Measurements from ENCODE around the gene PNPLA6.
"Not testable (repeated sequence)": the region's sequence is repeated elsewhere in the genome, so short reads cannot be mapped to it uniquely, and the experiment has no call there.

Gene PNPLA6

GRCh38 chr19:7561325-7561724 is 25.8 kb downstream of the PNPLA6 start:
- Histone ChIP-seq H3K4me3 (ENCODE audit: control insufficient read depth in 1 of 7, extremely low read depth in 1 of 7, insufficient read depth in 4 of 7, low read depth in 2 of 7, low read length in 6 of 7) (no peak overlapping the region), H3K27ac (ENCODE audit: insufficient read depth in 1 of 2, low read depth in 1 of 2, low read length in 2 of 2, poor library complexity in 1 of 2, severe bottlenecking in 2 of 2) (no peak overlapping the region), H3K9me3 (ENCODE audit: control extremely low read depth in 1 of 5, control insufficient read depth in 4 of 5, insufficient read depth in 2 of 5, low read depth in 1 of 5, low read length in 4 of 5) (peaks cover 0 to 3% (median 0%) of the 10 kb centered on the region in 5 experiments), H3K36me3 (ENCODE audit: control insufficient read depth in 4 of 4, insufficient read depth in 4 of 4, low read length in 3 of 4) (peaks cover 2 to 38% (median 24%) of the 10 kb centered on the region in 4 experiments), H3K27me3 (replicated peaks in 2 of 5; ENCODE audit: control insufficient read depth in 4 of 5, insufficient read depth in 5 of 5, low read length in 4 of 5) (no peaks in the 10 kb centered on the region), H3K4me1 (ENCODE audit: control extremely low read depth in 1 of 4, control insufficient read depth in 4 of 4, insufficient read depth in 4 of 4, low read length in 3 of 4) (no peaks in the 10 kb centered on the region)
- DNase-seq: no peak
- 100% methylated on average over 12 of the region's 17 CpGs for WGBS (ENCODE audit: insufficient coverage)
- ChIA-PET POLR2A (no interaction called here), CTCF (no interaction called here)

GRCh38 chr19:7562646-7563393 is 27.3 kb downstream of the PNPLA6 start:
- no peak overlapping the region for H3K27ac ChIP-seq (ENCODE audit: insufficient read depth in 1 of 2, low read depth in 1 of 2, low read length in 2 of 2, poor library complexity in 1 of 2, severe bottlenecking in 2 of 2)
- H3K4me1 ChIP-seq (ENCODE audit: control extremely low read depth in 1 of 4, control insufficient read depth in 4 of 4, insufficient read depth in 4 of 4, low read length in 3 of 4): no peaks in the 10 kb centered on the region
- H3K4me3 ChIP-seq (ENCODE audit: control insufficient read depth in 1 of 7, extremely low read depth in 1 of 7, insufficient read depth in 4 of 7, low read depth in 2 of 7, low read length in 6 of 7): no peak overlapping the region
- ChIA-PET POLR2A (no interaction called here), CTCF (interaction anchor here (1.3 kb wide), 1 partner anchor 10 kb away, joined by 3 read pairs; no protein-coding TSS in a partner anchor)
- peaks cover under 1 to 24% (median 17%) of the 10 kb centered on the region in 4 experiments for H3K36me3 ChIP-seq (ENCODE audit: control insufficient read depth in 4 of 4, insufficient read depth in 4 of 4, low read length in 3 of 4)
- peak in 2 of 3 donors; percentile 35 to 36 for DNase-seq
- H3K9me3 ChIP-seq (ENCODE audit: control extremely low read depth in 1 of 5, control insufficient read depth in 4 of 5, insufficient read depth in 2 of 5, low read depth in 1 of 5, low read length in 4 of 5): peaks cover 0 to 3% (median 0%) of the 10 kb centered on the region in 5 experiments
- no peaks in the 10 kb centered on the region for H3K27me3 ChIP-seq (replicated peaks in 2 of 5; ENCODE audit: control insufficient read depth in 4 of 5, insufficient read depth in 5 of 5, low read length in 4 of 5)
- 71% methylated on average over 6 of the region's 16 CpGs for WGBS (ENCODE audit: insufficient coverage)

- WGBS (ENCODE audit: insufficient coverage): 96% methylated on average over 4 of the region's 4 CpGs
- no peak for DNase-seq
- peaks cover 0 to 10% (median 4%) of the 10 kb centered on the region in 4 experiments for H3K36me3 ChIP-seq (ENCODE audit: control insufficient read depth in 4 of 4, insufficient read depth in 4 of 4, low read length in 3 of 4)
- no peak overlapping the region for H3K27ac ChIP-seq (ENCODE audit: insufficient read depth in 1 of 2, low read depth in 1 of 2, low read length in 2 of 2, poor library complexity in 1 of 2, severe bottlenecking in 2 of 2)
- no peak overlapping the region for H3K4me3 ChIP-seq (ENCODE audit: control insufficient read depth in 1 of 7, extremely low read depth in 1 of 7, insufficient read depth in 4 of 7, low read depth in 2 of 7, low read length in 6 of 7)
- H3K9me3 ChIP-seq (ENCODE audit: control extremely low read depth in 1 of 5, control insufficient read depth in 4 of 5, insufficient read depth in 2 of 5, low read depth in 1 of 5, low read length in 4 of 5): no peaks in the 10 kb centered on the region
- no peaks in the 10 kb centered on the region for H3K4me1 ChIP-seq (ENCODE audit: control extremely low read depth in 1 of 4, control insufficient read depth in 4 of 4, insufficient read depth in 4 of 4, low read length in 3 of 4)
- CTCF ChIA-PET: interaction anchor here (3.6 kb wide), 1 partner anchor 116 kb away, joined by 12 read pairs; the partner anchor contains the start of gene TRAPPC5
- no peaks in the 10 kb centered on the region for H3K27me3 ChIP-seq (replicated peaks in 2 of 5; ENCODE audit: control insufficient read depth in 4 of 5, insufficient read depth in 5 of 5, low read length in 4 of 5)
- POLR2A ChIA-PET: no interaction called here
Observed at GRCh38 chr19:7564866-7565265, 29.3 kb downstream of the PNPLA6 start.

- ChIA-PET POLR2A (no interaction called here), CTCF (interaction anchor here (1.0 to 3.6 kb wide), 2 partner anchors 65 to 115 kb away, joined by 3 to 12 read pairs; partner anchors contain the start of genes PET100, TRAPPC5 and XAB2)
- no peak overlapping the region for H3K27ac ChIP-seq (ENCODE audit: insufficient read depth in 1 of 2, low read depth in 1 of 2, low read length in 2 of 2, poor library complexity in 1 of 2, severe bottlenecking in 2 of 2)
- H3K4me3 ChIP-seq (ENCODE audit: control insufficient read depth in 1 of 7, extremely low read depth in 1 of 7, insufficient read depth in 4 of 7, low read depth in 2 of 7, low read length in 6 of 7): no peak overlapping the region
- 75% methylated on average over 4 of the region's 5 CpGs for WGBS (ENCODE audit: insufficient coverage)
- no peaks in the 10 kb centered on the region for H3K9me3 ChIP-seq (ENCODE audit: control extremely low read depth in 1 of 5, control insufficient read depth in 4 of 5, insufficient read depth in 2 of 5, low read depth in 1 of 5, low read length in 4 of 5)
- peaks cover 0 to 6% (median 2%) of the 10 kb centered on the region in 4 experiments for H3K36me3 ChIP-seq (ENCODE audit: control insufficient read depth in 4 of 4, insufficient read depth in 4 of 4, low read length in 3 of 4)
- H3K4me1 ChIP-seq (ENCODE audit: control extremely low read depth in 1 of 4, control insufficient read depth in 4 of 4, insufficient read depth in 4 of 4, low read length in 3 of 4): no peaks in the 10 kb centered on the region
- H3K27me3 ChIP-seq (replicated peaks in 2 of 5; ENCODE audit: control insufficient read depth in 4 of 5, insufficient read depth in 5 of 5, low read length in 4 of 5): no peaks in the 10 kb centered on the region
- no peak for DNase-seq
Observed at GRCh38 chr19:7565332-7565731, 29.8 kb downstream of the PNPLA6 start.

GRCh38 chr19:7570761-7571160 is 35.2 kb downstream of the PNPLA6 start:
- Histone ChIP-seq H3K9me3 (ENCODE audit: control extremely low read depth in 1 of 5, control insufficient read depth in 4 of 5, insufficient read depth in 2 of 5, low read depth in 1 of 5, low read length in 4 of 5) (no peaks in the 10 kb centered on the region), H3K4me1 (ENCODE audit: control extremely low read depth in 1 of 4, control insufficient read depth in 4 of 4, insufficient read depth in 4 of 4, low read length in 3 of 4) (peaks cover 0 to 3% (median 0%) of the 10 kb centered on the region in 4 experiments), H3K4me3 (ENCODE audit: control insufficient read depth in 1 of 7, extremely low read depth in 1 of 7, insufficient read depth in 4 of 7, low read depth in 2 of 7, low read length in 6 of 7) (no peak overlapping the region), H3K27ac (ENCODE audit: insufficient read depth in 1 of 2, low read depth in 1 of 2, low read length in 2 of 2, poor library complexity in 1 of 2, severe bottlenecking in 2 of 2) (no peak overlapping the region), H3K27me3 (replicated peaks in 2 of 5; ENCODE audit: control insufficient read depth in 4 of 5, insufficient read depth in 5 of 5, low read length in 4 of 5) (no peaks in the 10 kb centered on the region), H3K36me3 (ENCODE audit: control insufficient read depth in 4 of 4, insufficient read depth in 4 of 4, low read length in 3 of 4) (no peaks in the 10 kb centered on the region)
- ChIA-PET CTCF (no interaction called here), POLR2A (no interaction called here)
- WGBS (ENCODE audit: insufficient coverage): 100% methylated on average over 2 of the region's 5 CpGs
- no peak for DNase-seq

- peaks cover 0 to 3% (median 0%) of the 10 kb centered on the region in 4 experiments for H3K4me1 ChIP-seq (ENCODE audit: control extremely low read depth in 1 of 4, control insufficient read depth in 4 of 4, insufficient read depth in 4 of 4, low read length in 3 of 4)
- POLR2A ChIA-PET: no interaction called here
- 97% methylated on average over 5 of the region's 9 CpGs for WGBS (ENCODE audit: insufficient coverage)
- DNase-seq: peak; percentile 34 to 78 (median 72)
- H3K36me3 ChIP-seq (ENCODE audit: control insufficient read depth in 4 of 4, insufficient read depth in 4 of 4, low read length in 3 of 4): no peaks in the 10 kb centered on the region
- CTCF ChIA-PET: no interaction called here
- no peaks in the 10 kb centered on the region for H3K9me3 ChIP-seq (ENCODE audit: control extremely low read depth in 1 of 5, control insufficient read depth in 4 of 5, insufficient read depth in 2 of 5, low read depth in 1 of 5, low read length in 4 of 5)
- H3K4me3 ChIP-seq (ENCODE audit: control insufficient read depth in 1 of 7, extremely low read depth in 1 of 7, insufficient read depth in 4 of 7, low read depth in 2 of 7, low read length in 6 of 7): no peak overlapping the region
- H3K27me3 ChIP-seq (replicated peaks in 2 of 5; ENCODE audit: control insufficient read depth in 4 of 5, insufficient read depth in 5 of 5, low read length in 4 of 5): peaks cover 0 to 3% (median 0%) of the 10 kb centered on the region in 5 experiments
- no peak overlapping the region for H3K27ac ChIP-seq (ENCODE audit: insufficient read depth in 1 of 2, low read depth in 1 of 2, low read length in 2 of 2, poor library complexity in 1 of 2, severe bottlenecking in 2 of 2)
Observed at GRCh38 chr19:7575434-7576040, 40.0 kb downstream of the PNPLA6 start.

GRCh38 chr19:7577422-7577821 is 41.9 kb downstream of the PNPLA6 start:
- DNase-seq; H3K27ac ChIP-seq (ENCODE audit: insufficient read depth in 1 of 2, low read depth in 1 of 2, low read length in 2 of 2, poor library complexity in 1 of 2, severe bottlenecking in 2 of 2); H3K4me1 ChIP-seq (ENCODE audit: control extremely low read depth in 1 of 4, control insufficient read depth in 4 of 4, insufficient read depth in 4 of 4, low read length in 3 of 4); H3K9me3 ChIP-seq (ENCODE audit: control extremely low read depth in 1 of 5, control insufficient read depth in 4 of 5, insufficient read depth in 2 of 5, low read depth in 1 of 5, low read length in 4 of 5); H3K36me3 ChIP-seq (ENCODE audit: control insufficient read depth in 4 of 4, insufficient read depth in 4 of 4, low read length in 3 of 4); H3K4me3 ChIP-seq (ENCODE audit: control insufficient read depth in 1 of 7, extremely low read depth in 1 of 7, insufficient read depth in 4 of 7, low read depth in 2 of 7, low read length in 6 of 7); H3K27me3 ChIP-seq (replicated peaks in 2 of 5; ENCODE audit: control insufficient read depth in 4 of 5, insufficient read depth in 5 of 5, low read length in 4 of 5): not testable (repeated sequence)
- ChIA-PET POLR2A (interaction anchor here (0.7 kb wide), 1 partner anchor 1780 kb away, joined by 5 read pairs; no protein-coding TSS in a partner anchor), CTCF (interaction anchor here (1.4 kb wide), 2 partner anchors 9 to 101 kb away, joined by 3 read pairs; no protein-coding TSS in a partner anchor)
- WGBS (ENCODE audit: insufficient coverage): 75% methylated on average over 1 of the region's 1 CpG

Measured in common myeloid progenitor, CD34-positive (primary cell).